Stimulated activated CD4-positive, alpha-beta T cell treated with anti-CD3 and anti-CD28 coated beads, Interleukin-4, amount 100 ng/mL, for 24 hours (primary cell): ENCODE data around the gene GPM6B.

Experiments used
- DNase-seq: peaks from one replicate; pipeline ENCODE4 v3.0.0-alpha.2; 2020

Gene GPM6B

DNA sequence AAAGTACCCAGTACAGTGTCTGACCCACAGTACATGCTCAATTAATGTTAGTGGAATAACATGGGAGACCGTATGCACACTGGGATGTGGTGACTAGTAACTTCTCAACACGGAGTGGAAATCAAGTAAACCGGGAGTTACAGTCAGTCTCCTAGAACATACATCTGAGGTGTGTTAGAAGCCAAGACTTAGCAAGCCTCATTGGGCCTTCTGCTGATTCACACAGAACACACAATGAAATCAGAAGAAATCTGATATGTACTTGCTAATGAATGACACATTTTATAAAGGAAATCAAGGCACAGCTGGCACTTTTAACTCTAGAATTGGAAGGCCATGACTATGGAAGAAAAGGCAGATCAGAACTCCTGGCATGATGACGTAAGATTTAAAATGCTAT, 95.5 kb downstream of the GPM6B start:
- no peak for DNase-seq
